Measurements from ENCODE around the gene UTS2R. TPM values are rescaled to one million over a fixed set of nuclear protein-coding genes. Genes with fewer than 3 reads are reported as not detected.

Gene UTS2R
- total RNA-seq, 1 donor from 2014 or later: not detected

DNA sequence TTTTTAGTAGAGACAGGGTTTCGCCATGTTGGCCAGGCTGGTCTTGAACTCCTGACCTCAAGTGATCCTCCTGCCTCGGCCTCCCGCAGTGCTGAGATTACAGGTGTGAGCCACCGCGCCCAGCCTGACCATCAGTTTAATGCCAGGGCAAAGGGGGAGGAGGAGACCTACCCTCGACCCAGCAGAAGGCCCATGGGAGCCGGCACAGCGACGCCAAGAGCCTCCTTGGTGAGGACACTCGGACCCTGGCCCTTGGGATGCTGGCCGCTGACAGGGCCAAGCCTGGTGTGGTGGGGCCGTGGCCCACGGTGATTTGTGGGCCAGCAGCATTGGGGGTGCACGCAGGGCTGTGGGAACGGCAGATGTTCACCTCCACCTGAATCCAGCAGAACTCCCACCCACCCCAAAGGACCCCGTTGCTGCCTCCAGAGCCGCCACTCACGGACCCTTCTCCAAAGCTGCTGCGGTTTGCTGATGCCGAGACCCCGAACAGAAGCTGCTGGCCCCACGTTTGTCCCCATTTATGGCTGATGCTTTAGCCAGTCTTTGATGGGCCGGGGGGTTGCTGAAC lies 20.0 kb downstream of the UTS2R start:
- no peaks in the 10 kb centered on the region for H3K9me3 ChIP-seq
- H3K27ac ChIP-seq: no peak overlapping the region
- intact Hi-C loops (cut with DNase I): no loop called here
- peaks cover 13% of the 10 kb centered on the region for H3K36me3 ChIP-seq
- H3K4me3 ChIP-seq: no peak overlapping the region
- no peak for TF ChIP-seq CTCF (IDR thresholded peaks at IDR 0.05)
- H3K27me3 ChIP-seq: peaks cover 10% of the 10 kb centered on the region
- no peak for ATAC-seq
- DNase-seq: no peak
- H3K4me1 ChIP-seq: no peaks in the 10 kb centered on the region

- Histone ChIP-seq H3K9me3 (no peaks in the 10 kb centered on the region), H3K27ac (no peak overlapping the region), H3K4me3 (no peak overlapping the region), H3K27me3 (peaks cover 3% of the 10 kb centered on the region), H3K36me3 (peaks cover 13% of the 10 kb centered on the region), H3K4me1 (no peaks in the 10 kb centered on the region)
- DNase-seq: no peak
- no peak for TF ChIP-seq CTCF (IDR thresholded peaks at IDR 0.05)
- intact Hi-C loops (cut with DNase I): no loop called here
- ATAC-seq: no peak
These were observed 20.8 kb downstream of the UTS2R start for GRCh38 chr17:82392209-82392920.

DNA sequence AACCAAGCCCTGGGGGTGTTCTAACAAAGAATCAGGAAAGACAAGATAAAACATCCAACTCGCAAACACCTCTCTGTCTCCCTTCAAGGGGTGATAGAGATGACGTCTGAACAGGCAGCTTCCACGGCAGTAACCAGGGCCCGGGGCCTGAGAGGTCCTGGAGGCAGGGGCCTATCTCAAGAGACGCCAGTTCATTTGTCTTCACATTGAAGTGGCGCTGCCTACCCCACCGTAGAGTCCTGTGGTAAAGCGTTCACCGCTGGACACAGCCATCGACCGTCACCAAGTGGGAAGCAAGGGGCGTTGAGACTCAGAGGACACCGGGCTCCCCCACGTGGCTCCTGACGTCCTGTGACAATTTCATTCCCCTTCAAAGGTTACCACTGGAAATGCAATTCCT lies 21.4 kb downstream of the UTS2R start:
- Histone ChIP-seq H3K4me3 (no peak overlapping the region), H3K27ac (no peak overlapping the region), H3K4me1 (no peaks in the 10 kb centered on the region), H3K9me3 (no peaks in the 10 kb centered on the region), H3K27me3 (no peaks in the 10 kb centered on the region), H3K36me3 (peaks cover 13% of the 10 kb centered on the region)
- no peak for TF ChIP-seq CTCF (IDR thresholded peaks at IDR 0.05)
- intact Hi-C loops (cut with DNase I): no loop called here
- ATAC-seq (no peak), DNase-seq (no peak)

DNA sequence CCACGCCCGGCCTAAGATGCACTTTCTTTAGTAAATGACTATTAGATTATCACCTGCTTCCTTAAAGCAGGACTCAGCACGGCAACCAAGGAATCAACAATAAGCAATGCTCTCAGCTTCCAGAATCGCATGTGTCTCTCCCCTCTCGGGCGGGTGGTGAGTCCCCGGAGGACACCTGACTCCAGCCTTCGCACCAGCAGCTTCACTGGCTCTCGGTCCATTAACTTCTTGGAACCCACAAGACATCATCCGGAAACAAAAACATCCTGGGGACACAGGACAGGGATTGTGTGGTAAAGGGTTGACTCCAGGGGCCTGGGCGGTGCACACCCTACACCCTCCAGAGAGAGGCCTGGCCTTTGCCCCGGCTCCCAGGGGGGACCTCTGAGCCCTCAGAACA lies 22.7 kb downstream of the UTS2R start:
- Histone ChIP-seq H3K9me3 (no peaks in the 10 kb centered on the region), H3K4me1 (no peaks in the 10 kb centered on the region), H3K27ac (no peak overlapping the region), H3K27me3 (no peaks in the 10 kb centered on the region), H3K4me3 (no peak overlapping the region), H3K36me3 (peaks cover 13% of the 10 kb centered on the region)
- ATAC-seq: no peak
- no peak for TF ChIP-seq CTCF (IDR thresholded peaks at IDR 0.05)
- intact Hi-C loops (cut with DNase I): no loop called here
- DNase-seq: no peak

DNA sequence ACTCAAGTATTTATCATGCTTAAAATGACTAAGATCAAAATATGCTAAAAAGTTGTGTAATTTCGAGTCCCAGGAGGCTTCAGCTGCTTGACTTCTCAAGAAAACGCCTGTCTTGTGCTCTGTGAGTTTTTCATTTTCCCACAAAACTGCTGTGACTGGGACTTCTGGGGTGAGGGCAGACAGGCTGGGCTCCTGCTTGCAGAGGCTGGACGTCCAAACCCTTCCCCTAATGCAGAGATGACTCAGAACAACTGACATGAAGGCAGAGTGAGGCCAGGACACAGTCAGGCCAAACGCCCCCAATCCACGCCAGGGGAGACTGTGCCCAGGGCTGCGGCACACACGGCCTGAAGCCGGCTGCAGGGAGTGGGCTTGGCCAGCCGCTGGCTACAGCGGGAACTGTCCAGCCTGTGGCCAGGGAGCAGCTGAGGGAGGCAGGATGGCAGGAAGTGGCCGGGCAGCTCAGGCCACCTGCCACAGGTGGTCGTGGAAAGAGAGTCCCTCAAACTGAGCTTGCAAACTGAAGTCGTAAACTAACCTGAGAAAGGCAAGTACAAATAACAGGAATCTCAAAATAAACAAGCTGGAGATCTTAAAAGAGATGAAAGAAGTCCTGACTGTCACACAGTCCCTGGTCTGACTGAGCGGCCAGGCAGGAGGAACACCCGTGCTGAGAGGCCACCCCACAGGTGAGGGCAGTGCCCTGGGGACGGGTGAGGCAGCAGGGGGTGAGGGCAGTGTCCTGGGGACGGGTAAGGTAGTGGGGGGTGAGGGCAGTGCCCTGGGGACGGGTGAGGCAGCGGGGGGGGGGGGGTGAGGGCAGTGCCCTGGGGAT lies 25.3 kb downstream of the UTS2R start:
- TF ChIP-seq CTCF (IDR thresholded peaks at IDR 0.05): no peak
- intact Hi-C loops (cut with DNase I): no loop called here
- Histone ChIP-seq H3K4me3 (no peak overlapping the region), H3K27ac (no peak overlapping the region), H3K9me3 (no peaks in the 10 kb centered on the region), H3K4me1 (peaks cover 7% of the 10 kb centered on the region), H3K27me3 (no peaks in the 10 kb centered on the region), H3K36me3 (peaks cover 17% of the 10 kb centered on the region)
- ATAC-seq: no peak
- DNase-seq: no peak
